Lower leg skin (tissue), 3 donors: Measurements from ENCODE around the gene ASIC2.

Source experiments
- CTCF ChIP-seq, 3 donors: fragments of 450-650 bp; IDR thresholded peaks; one replicate each; pipeline ENCODE4 v1.5.1; 2016; ENCODE audit warnings: antibody characterized with exemption in 3 of 3, mild to moderate bottlenecking in 3 of 3, moderate library complexity in 2 of 3
- POLR2A ChIP-seq, 2 donors: fragments of 450-650 bp; IDR thresholded peaks; one replicate each; pipeline ENCODE4 v1.6.1; 2016 to 2017; ENCODE audit warnings: antibody characterized with exemption in 2 of 2, mild to moderate bottlenecking in 1 of 2, moderate library complexity in 1 of 2

- TF ChIP-seq CTCF (IDR thresholded peaks at IDR 0.05) (no peak), POLR2A (IDR thresholded peaks at IDR 0.05) (no peak)
These were observed 34.8 kb downstream of the ASIC2 start for GRCh38 chr17:33258296-33258695.
